Fibroblast of peridontal ligament (primary cell): ENCODE data around the gene GALP.
A peak's percentile ranks its signal among the peaks of the same experiment; 100 is the strongest.
"Not testable (repeated sequence)": the region's sequence is repeated elsewhere in the genome, so short reads cannot be mapped to it uniquely, and the experiment has no call there.

Experiments used
- DNase-seq: peaks from one replicate; pipeline ENCODE4 v3.0.0-alpha.2; 2010; ENCODE audit errors: extremely low read depth

The GALP gene

DNA sequence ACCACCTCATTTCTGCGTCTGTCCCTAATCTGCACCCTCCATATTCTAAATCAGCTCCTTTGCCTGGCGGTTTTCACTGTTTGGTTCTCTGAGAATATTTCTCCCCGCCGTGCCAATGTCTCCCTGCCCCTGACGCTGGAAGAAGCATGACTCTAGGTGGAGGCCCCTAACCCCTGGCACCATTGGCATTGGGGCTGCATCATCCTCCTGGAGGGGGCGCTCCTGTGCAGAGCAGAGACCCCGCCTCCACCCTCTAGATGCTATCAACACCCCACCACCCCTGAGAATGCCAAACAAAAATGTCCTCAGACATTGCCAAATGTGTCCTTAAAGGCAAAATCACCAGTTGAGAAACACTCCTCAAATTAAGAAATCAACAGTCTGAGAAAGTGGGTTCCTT is 15.3 kb downstream of the GALP start:
- no peak for DNase-seq

DNA sequence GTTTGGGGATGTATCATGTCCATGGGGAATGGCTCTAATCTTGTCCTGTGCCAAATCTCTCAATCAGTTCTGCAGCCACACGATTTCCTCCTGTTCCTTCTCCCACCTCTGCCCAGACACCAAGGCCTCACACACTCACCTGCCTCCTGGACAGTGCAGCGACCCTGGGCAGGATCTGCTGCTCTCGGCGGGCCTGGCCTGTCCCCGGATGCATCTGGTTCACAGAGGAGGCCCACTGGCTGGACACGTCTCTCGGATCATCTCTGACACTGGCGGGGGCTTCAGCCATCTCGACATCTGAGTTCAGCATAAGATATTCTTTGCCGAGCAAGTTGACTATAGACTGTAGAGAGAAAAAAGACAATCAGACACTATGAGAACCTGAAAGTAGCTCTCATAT is 15.9 kb downstream of the GALP start:
- DNase-seq = no peak

- no peak for DNase-seq
Observed at GRCh38 chr19:56193981-56194640, 18.3 kb downstream of the GALP start.

GRCh38 chr19:56197646-56198045 is 21.8 kb downstream of the GALP start, which contains the start of gene ZSCAN5B:
ZSCAN5B (minus strand) TSS chr19:56197783; CDS start chr19:56193052, 4,731 bp downstream.
- not testable (repeated sequence) for DNase-seq

GRCh38 chr19:56199687-56200086 is 23.9 kb downstream of the GALP start:
- no peak for DNase-seq

- DNase-seq = no peak
Observed at GRCh38 chr19:56201973-56202372, 26.2 kb downstream of the GALP start, which contains the start of gene ZSCAN5C. ZSCAN5C (plus strand) TSS chr19:56202273; CDS start chr19:56205914, 3,641 bp downstream.

- DNase-seq = not testable (repeated sequence)
Observed at GRCh38 chr19:56207581-56207980, 31.8 kb downstream of the GALP start.

DNA sequence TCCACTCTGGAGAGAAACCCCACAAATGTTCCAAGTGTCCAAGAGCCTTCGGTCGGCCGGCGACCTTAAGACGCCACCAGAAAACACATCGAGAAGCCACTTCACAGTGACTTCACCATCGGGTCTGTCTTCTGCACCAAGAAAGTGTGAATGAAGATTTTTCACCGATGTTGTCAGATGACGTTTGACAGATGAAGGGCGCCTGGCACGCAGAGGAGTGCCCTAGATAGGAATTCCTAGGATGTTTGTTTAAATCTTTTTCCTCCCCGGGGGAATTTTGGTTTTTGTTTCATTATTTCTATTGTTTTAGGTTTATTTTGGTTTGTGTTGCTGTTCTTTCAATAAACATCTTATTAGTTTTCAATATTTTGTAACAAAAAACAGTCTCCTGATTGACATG is 33.3 kb downstream of the GALP start:
- DNase-seq = no peak

GRCh38 chr19:56210036-56210435 is 34.2 kb downstream of the GALP start:
- not testable (repeated sequence) for DNase-seq

DNA sequence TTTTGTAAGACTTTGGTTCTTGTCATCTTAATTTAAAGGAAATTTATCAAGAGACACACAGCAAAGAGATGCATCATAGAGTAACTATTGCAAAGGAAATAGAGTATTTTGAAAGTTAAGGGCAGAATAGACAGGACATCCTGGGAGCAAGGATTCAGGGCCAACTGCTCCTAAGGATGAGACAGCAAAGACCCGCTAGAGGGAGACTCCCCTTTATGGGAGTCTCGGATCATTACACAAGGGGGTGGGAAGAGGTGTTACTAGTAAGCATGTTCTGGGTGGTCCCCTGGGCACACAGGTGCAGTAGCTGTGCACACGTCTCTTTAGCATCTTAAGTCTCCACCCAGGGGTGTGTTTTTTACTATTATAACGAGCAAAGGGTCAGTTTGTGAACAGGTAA is 35.9 kb downstream of the GALP start:
- no peak for DNase-seq

GRCh38 chr19:56217039-56217949 is 41.5 kb downstream of the GALP start:
- peak; percentile 8 for DNase-seq

DNA sequence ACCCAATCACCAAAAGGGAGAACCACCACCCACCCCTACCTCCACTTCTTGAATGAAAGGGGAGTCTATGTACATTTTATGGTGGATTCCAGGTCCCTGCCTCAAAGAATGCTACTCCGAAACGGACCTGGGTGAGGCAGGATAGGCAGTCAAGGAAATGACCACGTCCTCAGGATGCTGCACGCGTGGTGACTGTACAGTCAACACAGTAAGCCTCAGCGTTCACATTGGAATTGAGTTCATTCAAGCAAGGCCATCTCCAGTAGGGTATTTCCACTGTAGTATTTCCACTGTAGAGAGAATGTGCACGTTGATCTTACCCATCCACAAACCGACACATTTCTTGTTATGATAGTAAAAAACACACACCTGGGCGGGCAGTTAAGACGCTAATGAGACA is 43.2 kb downstream of the GALP start:
- DNase-seq = no peak

GRCh38 chr19:56221442-56221841 is 45.6 kb downstream of the GALP start:
- DNase-seq = peak; percentile 1

GRCh38 chr19:56221851-56222250 is 46.0 kb downstream of the GALP start:
- DNase-seq = no peak

GRCh38 chr19:56222901-56223300 is 47.1 kb downstream of the GALP start:
- no peak for DNase-seq

DNA sequence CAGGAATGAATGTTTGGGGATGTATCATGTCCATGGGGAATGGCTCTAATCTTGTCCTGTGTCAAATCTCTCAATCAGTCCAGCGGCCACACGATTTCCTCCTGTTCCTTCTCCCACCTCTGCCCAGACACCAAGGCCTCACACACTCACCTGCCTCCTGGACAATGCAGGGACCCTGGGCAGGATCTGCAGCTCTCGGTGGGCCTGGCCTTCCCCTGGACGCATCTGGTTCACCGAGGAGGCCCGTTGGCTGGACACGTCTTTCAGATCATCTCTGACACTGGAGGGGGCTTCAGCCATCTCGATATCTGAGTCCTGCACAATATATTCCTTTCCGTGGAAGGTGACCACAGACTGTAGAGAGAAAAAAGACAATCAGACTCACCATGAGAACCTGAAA is 47.7 kb downstream of the GALP start:
- DNase-seq = no peak
